Activated CD8-positive, alpha-beta T cell treated with anti-CD3 and anti-CD28 coated beads for 36 hours (primary cell): ENCODE data around the gene MCEMP1. TPM values are rescaled to one million over a fixed set of nuclear protein-coding genes. Genes with fewer than 3 reads are reported as not detected.

Experiments used
- ATAC-seq: fragments of 200-7000 bp; cut with Tn5 transposase; one replicate; pipeline ENCODE4 v1.10.0; 2021; ENCODE audit warnings: mild to moderate bottlenecking, moderate library complexity
- CTCF ChIA-PET: fragments of 350-600 bp; sonication (Branson Sonifier 250); formaldehyde crosslinking; loops from one replicate; lab custom pipeline; 2021; ENCODE audit warnings: antibody characterized with exemption; lab: Charles Lee
- POLR2A ChIA-PET: fragments of 350-600 bp; sonication (Branson Sonifier 250); formaldehyde crosslinking; loops from one replicate; lab custom pipeline; 2021; ENCODE audit warnings: antibody characterized with exemption; lab: Charles Lee
- DNase-seq: peaks from one replicate; pipeline ENCODE4 v3.0.0-alpha.2; 2020
- H3K27ac Mint-ChIP-seq: one replicate; pipeline ENCODE4 v1.8.0; 2021; ENCODE audit warnings: mild to moderate bottlenecking, mixed read lengths
- H3K27me3 Mint-ChIP-seq: one replicate; pipeline ENCODE4 v1.8.0; 2021; ENCODE audit warnings: mixed read lengths
- H3K36me3 Mint-ChIP-seq: one replicate; pipeline ENCODE4 v1.8.0; 2021; ENCODE audit warnings: low read depth, mixed read lengths
- H3K4me1 Mint-ChIP-seq: one replicate; pipeline ENCODE4 v1.8.0; 2021; ENCODE audit warnings: low read depth, mixed read lengths
- H3K4me3 Mint-ChIP-seq: one replicate; pipeline ENCODE4 v1.8.0; 2021; ENCODE audit warnings: mild to moderate bottlenecking, moderate library complexity, mixed read lengths
- H3K9me3 Mint-ChIP-seq: one replicate; pipeline ENCODE4 v1.8.0; 2021; ENCODE audit warnings: mixed read lengths
- CTCF ChIP-seq: fragments of 200-600 bp; IDR thresholded peaks from one replicate; pipeline ENCODE4 v1.8.0; 2022; ENCODE audit warnings: antibody characterized with exemption, mild to moderate bottlenecking
- intact Hi-C: fragments of 100-400 bp; cut with micrococcal nuclease; formaldehyde crosslinking; loops from one replicate; pipeline ENCODE4 v1.10.0; 2022
- total RNA-seq, 2 experiments: library from RNA; stranded (reverse); gene quantifications; one replicate each; pipeline ENCODE4 v1.2.3, GENCODE V29; 2021

The MCEMP1 gene
- total RNA-seq, 2 experiments from 2014 or later, result not detected

- ChIA-PET POLR2A (no interaction called here), CTCF (interaction anchor here (1.2 to 2.5 kb wide), 3 partner anchors 10 to 94 kb away, joined by 3 to 10 read pairs (median 9); partner anchors contain the start of gene TRAPPC5)
- ATAC-seq (no peak), DNase-seq (no peak)
- no peak overlapping the region for H3K4me3 Mint-ChIP-seq
- H3K4me1 Mint-ChIP-seq, result peaks cover 19% of the 10 kb centered on the region
- no peaks in the 10 kb centered on the region for H3K36me3 Mint-ChIP-seq
- intact Hi-C loops, result no loop called here
- H3K27ac Mint-ChIP-seq, result no peak overlapping the region
- peaks cover 3% of the 10 kb centered on the region for H3K27me3 Mint-ChIP-seq
- TF ChIP-seq CTCF, result no peak
- no peaks in the 10 kb centered on the region for H3K9me3 Mint-ChIP-seq
These were observed 14.9 kb upstream of the MCEMP1 start for GRCh38 chr19:7661744-7662538.

GRCh38 chr19:7662657-7663056, 14.2 kb upstream of the MCEMP1 start:
- H3K4me1 Mint-ChIP-seq, result peaks cover 12% of the 10 kb centered on the region
- no peak overlapping the region for H3K27ac Mint-ChIP-seq
- no peaks in the 10 kb centered on the region for H3K36me3 Mint-ChIP-seq
- ATAC-seq, result no peak
- TF ChIP-seq CTCF, result no peak
- CTCF ChIA-PET, result interaction anchor here (2.5 to 4.2 kb wide), 2 partner anchors 10 to 18 kb away, joined by 9 to 12 read pairs; partner anchors contain the start of gene TRAPPC5
- peaks cover 6% of the 10 kb centered on the region for H3K27me3 Mint-ChIP-seq
- POLR2A ChIA-PET, result no interaction called here
- no peak for DNase-seq
- intact Hi-C loops, result no loop called here
- H3K9me3 Mint-ChIP-seq, result no peaks in the 10 kb centered on the region
- H3K4me3 Mint-ChIP-seq, result no peak overlapping the region

- H3K4me3 Mint-ChIP-seq, result no peak overlapping the region
- H3K9me3 Mint-ChIP-seq, result no peaks in the 10 kb centered on the region
- ChIA-PET CTCF (interaction anchor here (0.6 to 4.2 kb wide), 4 partner anchors 11 to 137 kb away, joined by 3 to 12 read pairs (median 4); partner anchors contain the start of gene TRAPPC5), POLR2A (no interaction called here)
- no peak for TF ChIP-seq CTCF
- peaks cover 4% of the 10 kb centered on the region for H3K4me1 Mint-ChIP-seq
- H3K36me3 Mint-ChIP-seq, result no peaks in the 10 kb centered on the region
- no peak for DNase-seq
- no peak overlapping the region for H3K27ac Mint-ChIP-seq
- intact Hi-C loops, result no loop called here
- ATAC-seq, result no peak
- peaks cover 6% of the 10 kb centered on the region for H3K27me3 Mint-ChIP-seq
These were observed 13.2 kb upstream of the MCEMP1 start for GRCh38 chr19:7663706-7664105.

GRCh38 chr19:7665076-7665475, 11.8 kb upstream of the MCEMP1 start:
- Mint-ChIP-seq H3K4me3 (no peak overlapping the region), H3K4me1 (peaks cover 8% of the 10 kb centered on the region), H3K36me3 (no peaks in the 10 kb centered on the region), H3K9me3 (no peaks in the 10 kb centered on the region), H3K27me3 (peaks cover 13% of the 10 kb centered on the region), H3K27ac (no peak overlapping the region)
- no peak for ATAC-seq
- TF ChIP-seq CTCF, result no peak
- intact Hi-C loops, result no loop called here
- ChIA-PET CTCF (interaction anchor here (1.9 to 4.2 kb wide), 2 partner anchors 16 to 135 kb away, joined by 4 to 12 read pairs; partner anchors contain the start of gene TRAPPC5), POLR2A (no interaction called here)
- no peak for DNase-seq

GRCh38 chr19:7668842-7669241, 8.0 kb upstream of the MCEMP1 start, which contains the start of gene RETN:
TSS of gene RETN (plus strand) at chr19:7669049. CDS start at chr19:7669327, 278 bp downstream.
- Mint-ChIP-seq H3K27ac (no peak within 1 kb of the TSS), H3K27me3 (peaks cover 25% of the 10 kb centered on the region), H3K36me3 (no peaks in the 10 kb centered on the region), H3K4me3 (peak within 1 kb of the TSS; percentile 16), H3K9me3 (no peaks in the 10 kb centered on the region), H3K4me1 (peaks cover 16% of the 10 kb centered on the region)
- ATAC-seq, result no peak
- CTCF ChIA-PET, result interaction anchor here (1.1 to 4.4 kb wide), 3 partner anchors 12 to 101 kb away, joined by 5 to 28 read pairs (median 7); partner anchors contain the start of gene TRAPPC5
- no peak for TF ChIP-seq CTCF
- intact Hi-C loops, result no loop called here
- no peak for DNase-seq
- POLR2A ChIA-PET, result interaction anchor here (0.8 to 2.8 kb wide), 3 partner anchors 10 to 12 kb away, joined by 3 to 11 read pairs (median 3); partner anchors contain the start of gene TRAPPC5
